Fibroblast of the aortic adventitia (primary cell): ENCODE measurements around the gene CCP110. TPM values are rescaled to one million over a fixed set of nuclear protein-coding genes. Genes with fewer than 3 reads are reported as not detected.
A peak's percentile ranks its signal among the peaks of the same experiment; 100 is the strongest.
"Not testable (repeated sequence)": the region's sequence is repeated elsewhere in the genome, so short reads cannot be mapped to it uniquely, and the experiment has no call there.

ENCODE experiments used
- DNase-seq: peaks from one replicate; pipeline ENCODE4 v3.0.0-alpha.2; 2010; ENCODE audit warnings: low read depth
- H3K4me3 ChIP-seq: 2 replicates; pipeline ENCODE4 v1.5.1; 2011; ENCODE audit warnings: low read depth, mild to moderate bottlenecking, control low read depth, low read length, moderate library complexity
- total RNA-seq: library from RNA; depleted of rRNA; stranded (reverse); fragments of >200 nt; gene quantifications from 2 replicates; pipeline ENCODE4 v1.2.3, GENCODE V29; 2012; ENCODE audit warnings: low replicate concordance
- TF ChIP-seq, protein P1 (sequence below): IDR thresholded peaks from 2 replicates; pipeline ENCODE4 v1.5.1; 2011; ENCODE audit warnings: mild to moderate bottlenecking, low read length, control low read depth, inconsistent platforms; ENCODE audit not compliant: insufficient read depth

The CCP110 gene
- total RNA-seq, 1 donor: 23.3 TPM

DNA sequence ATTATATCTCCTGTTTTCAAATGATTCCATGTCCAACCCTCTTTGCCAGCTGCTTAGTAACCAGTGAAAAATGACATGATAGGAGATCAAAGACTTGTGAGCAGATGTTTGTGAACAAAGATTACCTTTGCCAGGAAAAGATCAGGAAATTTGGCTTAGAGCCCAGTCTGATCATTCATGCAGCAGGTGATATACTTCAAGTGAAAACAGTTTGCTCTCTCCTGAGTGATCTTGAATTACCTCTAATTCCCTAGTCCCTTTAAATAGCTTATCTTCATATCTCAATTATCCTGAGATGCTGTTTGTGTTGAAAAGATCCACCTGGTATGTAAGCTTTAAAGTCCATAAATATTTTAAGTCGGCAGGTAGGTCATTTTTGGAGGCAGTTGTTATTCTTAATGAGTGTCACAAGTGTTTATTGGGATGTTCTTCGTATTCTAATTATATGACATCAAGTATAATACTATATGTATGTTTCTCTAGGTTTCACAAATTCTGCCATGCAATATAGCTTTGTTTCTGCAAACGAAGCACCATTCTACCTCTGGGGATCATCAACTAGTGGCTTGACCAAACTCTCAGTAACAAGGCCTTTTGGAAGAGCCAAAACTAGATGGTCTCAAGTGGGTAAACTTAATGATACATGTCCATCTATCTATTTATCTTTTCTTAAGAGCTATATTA lies 18.5 kb downstream of the CCP110 start:
- DNase-seq: no peak
- TF ChIP-seq, protein P1, sequence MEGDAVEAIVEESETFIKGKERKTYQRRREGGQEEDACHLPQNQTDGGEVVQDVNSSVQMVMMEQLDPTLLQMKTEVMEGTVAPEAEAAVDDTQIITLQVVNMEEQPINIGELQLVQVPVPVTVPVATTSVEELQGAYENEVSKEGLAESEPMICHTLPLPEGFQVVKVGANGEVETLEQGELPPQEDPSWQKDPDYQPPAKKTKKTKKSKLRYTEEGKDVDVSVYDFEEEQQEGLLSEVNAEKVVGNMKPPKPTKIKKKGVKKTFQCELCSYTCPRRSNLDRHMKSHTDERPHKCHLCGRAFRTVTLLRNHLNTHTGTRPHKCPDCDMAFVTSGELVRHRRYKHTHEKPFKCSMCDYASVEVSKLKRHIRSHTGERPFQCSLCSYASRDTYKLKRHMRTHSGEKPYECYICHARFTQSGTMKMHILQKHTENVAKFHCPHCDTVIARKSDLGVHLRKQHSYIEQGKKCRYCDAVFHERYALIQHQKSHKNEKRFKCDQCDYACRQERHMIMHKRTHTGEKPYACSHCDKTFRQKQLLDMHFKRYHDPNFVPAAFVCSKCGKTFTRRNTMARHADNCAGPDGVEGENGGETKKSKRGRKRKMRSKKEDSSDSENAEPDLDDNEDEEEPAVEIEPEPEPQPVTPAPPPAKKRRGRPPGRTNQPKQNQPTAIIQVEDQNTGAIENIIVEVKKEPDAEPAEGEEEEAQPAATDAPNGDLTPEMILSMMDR: no peak

DNA sequence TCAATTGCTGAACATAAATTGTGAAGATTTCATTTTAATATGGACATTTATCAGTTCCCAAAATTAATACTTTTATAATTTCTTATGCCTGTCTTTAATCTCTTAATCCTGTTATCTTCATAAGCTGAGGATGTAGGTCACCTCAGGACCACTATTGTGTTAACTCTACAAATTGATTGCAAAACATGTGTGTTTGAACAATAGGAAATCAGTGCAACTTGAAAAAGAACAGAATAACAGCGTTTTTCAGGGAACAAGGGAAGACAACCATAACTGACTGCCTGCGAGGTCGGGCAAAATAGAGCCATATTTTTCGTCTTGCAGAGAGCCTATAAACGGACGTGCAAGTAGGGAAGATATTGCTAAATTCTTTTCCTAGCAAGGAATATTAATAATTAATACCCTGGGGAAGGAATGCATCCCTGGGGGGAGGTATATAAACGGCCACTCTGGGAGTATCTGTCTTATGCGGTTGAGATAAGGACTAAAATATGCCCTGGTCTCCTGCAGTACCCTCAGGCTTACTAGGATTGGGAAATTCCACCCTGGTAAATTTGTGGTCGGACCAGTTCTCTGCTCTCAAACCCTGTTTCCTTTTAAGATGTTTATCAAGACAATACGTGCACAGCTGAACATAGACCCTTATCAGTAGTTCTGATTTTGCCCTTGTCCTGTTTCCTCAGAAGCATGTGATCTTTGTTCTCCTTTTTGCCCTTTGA lies 19.7 kb downstream of the CCP110 start:
- not testable (repeated sequence) for H3K4me3 ChIP-seq, DNase-seq

More for the DNA sequence above, 18.5 kb downstream of the CCP110 start:
- no peak overlapping the region for H3K4me3 ChIP-seq

DNA sequence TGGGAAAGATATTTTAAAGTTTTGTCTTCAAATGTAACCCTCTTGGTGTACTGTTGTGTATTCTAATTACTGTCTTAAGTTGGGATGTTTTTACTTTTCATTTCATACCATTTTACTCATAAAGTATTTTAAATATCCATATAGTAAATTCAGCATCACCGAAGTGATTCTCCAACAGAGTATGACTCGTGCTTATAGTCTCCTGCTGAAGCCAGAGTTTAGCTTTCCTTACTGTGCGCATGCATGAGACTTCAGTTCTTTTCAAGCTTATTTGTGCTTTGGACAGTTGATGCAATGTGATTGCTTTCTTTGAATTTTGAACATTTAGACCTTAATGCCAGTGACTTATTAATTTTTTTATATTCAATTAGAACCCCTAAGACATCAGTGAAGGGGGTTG lies 24.4 kb downstream of the CCP110 start:
- no peak for DNase-seq
- no peak overlapping the region for H3K4me3 ChIP-seq
- TF ChIP-seq, protein P1: no peak

DNA sequence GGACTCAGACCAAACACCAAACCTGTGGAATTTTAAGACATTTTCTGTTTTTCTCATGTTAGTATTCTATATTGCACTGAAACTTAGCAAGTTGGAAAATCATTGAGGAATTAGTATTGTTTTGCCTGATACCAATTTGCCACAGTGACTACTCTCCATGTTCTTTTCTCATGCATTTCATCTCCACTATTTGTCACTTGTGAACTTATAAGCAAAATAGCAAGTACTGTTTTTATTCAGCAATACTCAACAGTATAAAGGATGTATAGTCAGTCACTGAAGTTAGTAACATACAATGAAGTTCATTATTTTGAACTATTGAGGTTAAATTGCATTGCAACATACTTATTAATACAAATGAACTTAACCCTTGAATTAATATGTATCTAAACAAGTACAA lies 25.9 kb downstream of the CCP110 start:
- TF ChIP-seq, protein P1: no peak
- no peak overlapping the region for H3K4me3 ChIP-seq
- no peak for DNase-seq

DNA sequence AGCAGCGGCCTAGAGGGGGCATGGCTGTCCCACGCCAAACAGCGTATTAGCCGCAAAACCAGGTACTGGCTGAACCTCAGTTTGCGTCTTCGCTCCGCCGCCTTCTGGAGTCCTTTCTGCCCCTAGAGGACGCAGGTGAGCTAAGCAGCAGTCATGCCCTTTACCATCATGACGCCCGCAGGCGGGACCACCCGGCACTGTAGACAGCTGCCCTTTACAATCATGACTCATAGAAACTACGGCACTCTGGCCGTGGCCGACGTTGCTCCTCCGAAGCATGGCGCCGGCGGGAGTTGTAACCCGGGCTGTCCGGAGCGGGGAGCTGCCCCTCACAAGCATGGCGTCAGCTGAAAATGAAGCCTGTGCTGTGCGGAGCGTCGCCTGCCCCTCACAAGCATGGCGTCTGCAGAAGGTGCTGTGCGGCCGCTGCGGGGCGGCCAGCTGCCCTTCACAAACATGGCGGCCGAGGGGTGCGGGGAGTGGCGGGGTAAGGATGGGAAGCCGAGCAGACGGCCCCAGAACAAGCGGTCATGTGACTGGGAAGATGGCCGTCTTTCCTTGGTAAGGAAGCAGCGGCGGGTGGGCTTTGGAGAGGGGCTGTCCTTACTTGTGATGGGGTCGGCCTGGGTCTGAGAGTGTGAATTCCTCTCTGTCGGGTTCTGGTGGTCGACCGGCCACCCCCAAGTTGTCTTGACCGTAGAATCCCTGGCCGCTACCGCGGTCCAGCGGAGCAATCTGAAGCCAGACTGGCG lies 31.6 kb downstream of the CCP110 start, which contains the start of gene VPS35L:
VPS35L (plus strand) TSS at position 518 of the 752 bp plus-strand sequence; CDS start at position 545, 27 bp downstream.
- DNase-seq: peak; percentile 99
- H3K4me3 ChIP-seq: peak within 1 kb of the TSS; percentile 87
- TF ChIP-seq, protein P1: peak; percentile 72

DNA sequence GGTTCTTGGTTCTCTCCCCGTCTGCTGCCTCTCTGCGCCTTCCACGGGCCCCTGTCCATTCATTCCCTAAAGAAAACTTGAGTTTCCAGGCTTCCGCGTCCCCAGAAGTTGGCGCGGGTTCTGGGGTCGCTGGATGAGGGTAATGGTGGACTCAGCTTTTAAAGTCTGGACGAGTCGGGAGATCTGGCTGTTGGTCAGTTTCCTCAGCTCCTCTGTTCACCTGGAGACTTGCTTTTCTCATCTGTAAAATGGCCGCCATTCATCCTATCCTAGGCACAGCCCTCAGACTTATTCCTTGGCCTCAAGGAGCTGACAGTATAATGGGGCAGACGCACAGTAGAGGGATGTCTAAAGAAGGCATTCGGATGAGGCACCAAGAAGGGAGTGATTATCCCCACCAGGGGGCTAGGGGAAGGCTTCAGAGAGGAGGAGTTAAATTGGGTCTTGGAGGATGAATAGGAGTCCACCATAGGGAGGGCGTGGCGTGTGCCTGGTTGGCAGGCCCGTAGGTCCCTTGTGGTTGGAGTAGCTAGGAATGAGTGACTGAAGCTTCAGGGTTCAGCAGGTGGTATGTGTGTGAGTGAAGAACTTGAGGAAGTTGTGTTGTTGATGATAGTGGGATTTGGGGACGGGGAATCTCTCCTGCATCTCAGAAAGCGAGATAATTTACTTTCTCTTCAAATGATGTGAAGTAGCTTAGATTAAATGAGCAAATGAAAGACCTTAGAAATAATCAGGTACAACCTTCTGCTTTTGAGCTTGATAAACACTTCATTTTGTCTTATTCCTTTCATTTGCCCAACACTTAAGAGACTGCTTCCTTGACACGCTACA lies 32.4 kb downstream of the CCP110 start:
- H3K4me3 ChIP-seq: peak overlapping the region; percentile 87
- DNase-seq: peak; percentile 30
- TF ChIP-seq, protein P1: peak; percentile 29
